SKM-1 treated with dmso at 0.1 percent for 144 hours (cell line): ENCODE data around the gene WDFY2.
A peak's percentile ranks its signal among the peaks of the same experiment; 100 is the strongest.

ENCODE experiments used
- DNase-seq: peaks from one replicate; lab custom pipeline; 2025; ENCODE audit not compliant: unreplicated experiment; lab: John Stamatoyannopoulos, UW

Gene WDFY2

GRCh38 chr13:51733374-51734298 lies 149.4 kb downstream of the WDFY2 start:
- peak; percentile 7 for DNase-seq

GRCh38 chr13:51734786-51735185 lies 150.5 kb downstream of the WDFY2 start:
- no peak for DNase-seq

- no peak for DNase-seq
Observed at GRCh38 chr13:51737609-51738008, 153.3 kb downstream of the WDFY2 start.

GRCh38 chr13:51738226-51738905 lies 154.1 kb downstream of the WDFY2 start:
- DNase-seq, result no peak

- no peak for DNase-seq
Observed at GRCh38 chr13:51739027-51739764, 154.9 kb downstream of the WDFY2 start.

GRCh38 chr13:51740698-51741097 lies 156.4 kb downstream of the WDFY2 start:
- DNase-seq, result no peak

GRCh38 chr13:51742031-51742430 lies 157.8 kb downstream of the WDFY2 start:
- DNase-seq, result no peak

- DNase-seq, result no peak
Observed at GRCh38 chr13:51742611-51743010, 158.3 kb downstream of the WDFY2 start.

GRCh38 chr13:51745243-51745642 lies 161.0 kb downstream of the WDFY2 start:
- no peak for DNase-seq

- no peak for DNase-seq
Observed at GRCh38 chr13:51746802-51747201, 162.5 kb downstream of the WDFY2 start.

- DNase-seq, result no peak
Observed at GRCh38 chr13:51747438-51748434, 163.5 kb downstream of the WDFY2 start.

GRCh38 chr13:51756651-51757050 lies 172.4 kb downstream of the WDFY2 start:
- no peak for DNase-seq

- DNase-seq, result no peak
Observed at GRCh38 chr13:51758691-51759090, 174.4 kb downstream of the WDFY2 start.

- no peak for DNase-seq
Observed at GRCh38 chr13:51759240-51759639, 175.0 kb downstream of the WDFY2 start.

- DNase-seq, result no peak
Observed at GRCh38 chr13:51760592-51760991, 176.3 kb downstream of the WDFY2 start.

GRCh38 chr13:51761643-51762350 lies 177.5 kb downstream of the WDFY2 start:
- DNase-seq, result no peak

GRCh38 chr13:51763486-51763885 lies 179.2 kb downstream of the WDFY2 start:
- no peak for DNase-seq

- no peak for DNase-seq
Observed at GRCh38 chr13:51764184-51765141, 180.2 kb downstream of the WDFY2 start.

GRCh38 chr13:51765142-51765515 lies 180.9 kb downstream of the WDFY2 start:
- DNase-seq, result no peak
